C4-2B (cell line): ENCODE data around the gene NBAS.

Experiments used
- ZFX ChIP-seq: fragments of 450-650 bp; IDR thresholded peaks from 2 replicates; pipeline ENCODE4 v1.6.1; 2017
- TF ChIP-seq, protein P1 (sequence below): fragments of 450-650 bp; conservative IDR thresholded peaks from 2 replicates; pipeline ENCODE4 v1.5.1; 2017; ENCODE audit warnings: mild to moderate bottlenecking

DNA sequence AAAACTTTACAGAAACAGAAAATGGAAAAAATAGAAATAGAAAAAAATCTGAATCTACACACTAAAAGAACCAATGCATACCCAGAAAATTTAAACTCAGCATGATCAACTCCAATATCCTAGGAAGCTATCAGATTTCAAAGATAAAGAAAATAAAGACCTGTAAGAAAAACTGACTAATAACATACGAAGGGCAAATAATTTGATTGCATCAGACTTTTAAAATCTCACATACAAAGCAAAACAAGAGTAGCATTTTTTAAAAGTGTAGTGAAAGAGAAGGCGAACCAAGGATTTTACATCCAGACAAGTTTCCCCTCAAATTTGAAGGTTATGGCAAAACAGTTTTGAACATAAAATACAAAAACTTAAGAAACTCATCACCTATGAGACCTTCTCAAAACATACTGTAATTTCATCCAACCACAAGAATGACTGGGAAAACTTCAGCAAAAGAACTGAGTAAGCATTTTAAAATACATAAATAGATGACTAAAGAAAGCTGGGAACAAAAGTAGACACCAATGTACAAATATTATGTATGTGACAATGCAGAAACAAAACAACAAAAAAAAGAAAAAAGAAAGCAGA lies 54.8 kb downstream of the NBAS start:
- TF ChIP-seq, protein P1, sequence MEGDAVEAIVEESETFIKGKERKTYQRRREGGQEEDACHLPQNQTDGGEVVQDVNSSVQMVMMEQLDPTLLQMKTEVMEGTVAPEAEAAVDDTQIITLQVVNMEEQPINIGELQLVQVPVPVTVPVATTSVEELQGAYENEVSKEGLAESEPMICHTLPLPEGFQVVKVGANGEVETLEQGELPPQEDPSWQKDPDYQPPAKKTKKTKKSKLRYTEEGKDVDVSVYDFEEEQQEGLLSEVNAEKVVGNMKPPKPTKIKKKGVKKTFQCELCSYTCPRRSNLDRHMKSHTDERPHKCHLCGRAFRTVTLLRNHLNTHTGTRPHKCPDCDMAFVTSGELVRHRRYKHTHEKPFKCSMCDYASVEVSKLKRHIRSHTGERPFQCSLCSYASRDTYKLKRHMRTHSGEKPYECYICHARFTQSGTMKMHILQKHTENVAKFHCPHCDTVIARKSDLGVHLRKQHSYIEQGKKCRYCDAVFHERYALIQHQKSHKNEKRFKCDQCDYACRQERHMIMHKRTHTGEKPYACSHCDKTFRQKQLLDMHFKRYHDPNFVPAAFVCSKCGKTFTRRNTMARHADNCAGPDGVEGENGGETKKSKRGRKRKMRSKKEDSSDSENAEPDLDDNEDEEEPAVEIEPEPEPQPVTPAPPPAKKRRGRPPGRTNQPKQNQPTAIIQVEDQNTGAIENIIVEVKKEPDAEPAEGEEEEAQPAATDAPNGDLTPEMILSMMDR = no peak
- TF ChIP-seq ZFX = no peak
